Astrocyte of the cerebellum (primary cell): ENCODE measurements around the gene WNT9B.

ENCODE experiments used
- DNase-seq: peaks from one replicate; pipeline ENCODE4 v3.0.0-alpha.2; 2011; ENCODE audit warnings: low read depth
- H3K4me3 ChIP-seq: 2 replicates; pipeline ENCODE4 v1.5.1; 2011; ENCODE audit warnings: mild to moderate bottlenecking, low read depth, low read length, moderate library complexity
- CTCF ChIP-seq: IDR thresholded peaks from 2 replicates; pipeline ENCODE4 v1.5.1; 2012; ENCODE audit warnings: low read length, low read depth, moderate library complexity, mild to moderate bottlenecking; ENCODE audit errors: missing control alignments
- in situ Hi-C: cut with HindIII; loops from 2 replicates; pipeline ENCODE4 v1.10.0; 2017; ENCODE audit warnings: low sequenced_read_pairs

WNT9B gene

GRCh38 chr17:46854515-46854914, 3.1 kb downstream of the WNT9B start:
- in situ Hi-C loops: no loop called here

GRCh38 chr17:46854948-46855347, 3.6 kb downstream of the WNT9B start:
- no peak overlapping the region for H3K4me3 ChIP-seq
- DNase-seq: no peak
- in situ Hi-C loops: no loop called here

More at GRCh38 chr17:46854515-46854914, 3.1 kb downstream of the WNT9B start:
- no peak for TF ChIP-seq CTCF
- no peak for DNase-seq
- H3K4me3 ChIP-seq: no peak overlapping the region

GRCh38 chr17:46857600-46857999, 6.2 kb downstream of the WNT9B start:
- no peak for TF ChIP-seq CTCF
- no peak overlapping the region for H3K4me3 ChIP-seq
- DNase-seq: no peak
- in situ Hi-C loops: no loop called here

More at GRCh38 chr17:46854948-46855347, 3.6 kb downstream of the WNT9B start:
- TF ChIP-seq CTCF: no peak

- no peak for DNase-seq
- H3K4me3 ChIP-seq: no peak overlapping the region
- in situ Hi-C loops: no loop called here
- no peak for TF ChIP-seq CTCF
Observed at GRCh38 chr17:46859996-46860395, 8.6 kb downstream of the WNT9B start.

- TF ChIP-seq CTCF: no peak
- in situ Hi-C loops: no loop called here
- no peak for DNase-seq
- H3K4me3 ChIP-seq: no peak overlapping the region
Observed at GRCh38 chr17:46862949-46863348, 11.6 kb downstream of the WNT9B start.

- TF ChIP-seq CTCF: no peak
- H3K4me3 ChIP-seq: no peak overlapping the region
- no peak for DNase-seq
- in situ Hi-C loops: no loop called here
Observed at GRCh38 chr17:46863383-46864121, 12.2 kb downstream of the WNT9B start.

- H3K4me3 ChIP-seq: no peak overlapping the region
- in situ Hi-C loops: no loop called here
- no peak for TF ChIP-seq CTCF
- no peak for DNase-seq
Observed at GRCh38 chr17:46865100-46865499, 13.7 kb downstream of the WNT9B start.
